ENCODE measurements around the gene CADM3.

GRCh38 chr1:159200769-159201168, 29.4 kb downstream of the CADM3 start:
- TF ChIP-seq CTCF (IDR thresholded peaks at IDR 0.05; ENCODE audit: low read depth, low read length) (no peak), EZH2phosphoT487 (IDR thresholded peaks at IDR 0.05; ENCODE audit: low read depth) (no peak)

Data from OCI-LY3 (cell line).